Measurements from ENCODE around the gene MYBPC3. TPM values are rescaled to one million over a fixed set of nuclear protein-coding genes. Genes with fewer than 3 reads are reported as not detected.
"Not testable (repeated sequence)": the region's sequence is repeated elsewhere in the genome, so short reads cannot be mapped to it uniquely, and the experiment has no call there.

Gene MYBPC3
- total RNA-seq, 4 donors from 2014 or later, result 0.21 to 0.57 TPM; not detected in 2

- H3K4me1 ChIP-seq, result no peaks in the 10 kb centered on the region
- no peak overlapping the region for H3K27ac ChIP-seq
- DNase-seq (ENCODE audit: low spot score in 2 of 2), result no peak
- no peaks in the 10 kb centered on the region for H3K9me3 ChIP-seq
- no peak overlapping the region for H3K4me3 ChIP-seq
- WGBS, result 91% methylated on average over 34 of the region's 34 CpGs
- no peak for TF ChIP-seq POLR2AphosphoS5 (IDR thresholded peaks at IDR 0.05)
- TF ChIP-seq POLR2A (IDR thresholded peaks at IDR 0.05), result no peak
- TF ChIP-seq EP300 (IDR thresholded peaks at IDR 0.05), result no peak
- no peak for TF ChIP-seq CTCF (IDR thresholded peaks at IDR 0.05)
- no peaks in the 10 kb centered on the region for H3K27me3 ChIP-seq
- H3K36me3 ChIP-seq, result no peaks in the 10 kb centered on the region
These were observed 15.1 kb downstream of the MYBPC3 start for GRCh38 chr11:47337229-47337924.

- Histone ChIP-seq H3K4me1 (peaks cover 6% of the 10 kb centered on the region), H3K27ac (no peak overlapping the region), H3K4me3 (no peak overlapping the region), H3K36me3 (no peaks in the 10 kb centered on the region), H3K27me3 (no peaks in the 10 kb centered on the region), H3K9me3 (no peaks in the 10 kb centered on the region)
- DNase-seq (ENCODE audit: low spot score in 2 of 2), result no peak
- no peak for TF ChIP-seq EP300 (IDR thresholded peaks at IDR 0.05)
- TF ChIP-seq CTCF (IDR thresholded peaks at IDR 0.05), result no peak
- no peak for TF ChIP-seq POLR2A (IDR thresholded peaks at IDR 0.05)
- TF ChIP-seq POLR2AphosphoS5 (IDR thresholded peaks at IDR 0.05), result no peak
- 89% methylated on average over 4 of the region's 4 CpGs for WGBS
These were observed 15.9 kb downstream of the MYBPC3 start for GRCh38 chr11:47336595-47336994.

GRCh38 chr11:47335733-47336132, 16.8 kb downstream of the MYBPC3 start:
- TF ChIP-seq POLR2AphosphoS5 (IDR thresholded peaks at IDR 0.05) (no peak), POLR2A (IDR thresholded peaks at IDR 0.05) (no peak), EP300 (IDR thresholded peaks at IDR 0.05) (no peak), CTCF (IDR thresholded peaks at IDR 0.05) (no peak)
- no peak overlapping the region for H3K27ac ChIP-seq
- H3K36me3 ChIP-seq, result no peaks in the 10 kb centered on the region
- no peaks in the 10 kb centered on the region for H3K27me3 ChIP-seq
- H3K9me3 ChIP-seq, result no peaks in the 10 kb centered on the region
- H3K4me3 ChIP-seq, result no peak overlapping the region
- WGBS, result 89% methylated on average over 9 of the region's 9 CpGs
- H3K4me1 ChIP-seq, result peaks cover 14% of the 10 kb centered on the region
- no peak for DNase-seq (ENCODE audit: low spot score in 2 of 2)

- WGBS, result 95% methylated on average over 14 of the region's 16 CpGs
- not testable (repeated sequence) for DNase-seq (ENCODE audit: low spot score in 2 of 2); H3K27ac ChIP-seq; H3K4me3 ChIP-seq; H3K36me3 ChIP-seq; H3K9me3 ChIP-seq; H3K27me3 ChIP-seq
- H3K4me1 ChIP-seq, result peaks cover 22% of the 10 kb centered on the region
These were observed 17.6 kb downstream of the MYBPC3 start for GRCh38 chr11:47334699-47335411.

GRCh38 chr11:47333886-47334443, 18.5 kb downstream of the MYBPC3 start:
- Histone ChIP-seq H3K4me1 (peaks cover 27% of the 10 kb centered on the region), H3K27ac (no peak overlapping the region), H3K36me3 (peaks cover 5% of the 10 kb centered on the region), H3K4me3 (no peak overlapping the region), H3K9me3 (no peaks in the 10 kb centered on the region), H3K27me3 (no peaks in the 10 kb centered on the region)
- DNase-seq (ENCODE audit: low spot score in 2 of 2), result no peak
- WGBS, result 98% methylated on average over 4 of the region's 8 CpGs
- TF ChIP-seq CTCF (IDR thresholded peaks at IDR 0.05) (no peak), POLR2A (IDR thresholded peaks at IDR 0.05) (no peak), POLR2AphosphoS5 (IDR thresholded peaks at IDR 0.05) (no peak), EP300 (IDR thresholded peaks at IDR 0.05) (no peak)
